K562 (cell line): ENCODE results near the gene GABBR1.

Experiments
- CTCF ChIP-seq, 3 experiments: IDR thresholded peaks in 2 of 3; conservative IDR thresholded peaks in 1 of 3; 2 replicates each; pipeline ENCODE4 v1.5.1; 2011 to 2012; ENCODE audit warnings: low read length in 3 of 3, mild to moderate bottlenecking in 3 of 3, control low read depth in 2 of 3, improper control_type of control experiment in 1 of 3, inconsistent platforms in 1 of 3, low read depth in 1 of 3, mixed read lengths in 1 of 3, moderate library complexity in 1 of 3; ENCODE audit not compliant: insufficient read depth in 2 of 3
- NFATC3 ChIP-seq: fragments of 450-650 bp; IDR thresholded peaks from 2 replicates; pipeline ENCODE4 v1.6.1; 2017; ENCODE audit warnings: mild to moderate bottlenecking
- VEZF1 ChIP-seq: fragments of 200-800 bp; sonication (Bioruptor generic); IDR thresholded peaks from 2 replicates; pipeline ENCODE4 v1.6.1; 2017; ENCODE audit warnings: missing genetic modification characterization, missing compliant biosample characterization

DNA sequence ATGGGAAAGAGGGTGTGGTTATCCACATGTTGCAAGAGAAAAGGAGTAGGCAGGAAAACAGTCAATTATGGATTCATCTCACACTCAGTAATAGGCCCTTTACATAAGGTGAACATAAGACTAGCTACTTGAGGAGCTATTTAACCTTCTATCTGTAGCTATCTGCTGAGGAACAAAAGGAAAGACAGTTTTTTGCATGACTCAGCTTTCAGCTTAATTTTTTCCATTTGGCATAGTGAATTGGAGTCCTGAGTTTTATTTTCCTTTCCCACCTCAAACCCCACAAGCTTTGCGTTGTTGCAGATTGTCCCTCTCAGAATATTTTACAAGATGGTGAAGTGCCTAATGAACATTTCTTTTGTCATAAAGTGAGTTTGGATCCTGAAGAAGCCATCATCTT, 105.9 kb downstream of the GABBR1 start:
- no peak for TF ChIP-seq VEZF1 (CRISPR knock-in tag)
- TF ChIP-seq CTCF (IDR thresholded peaks at IDR 0.05 in 2 of 3, conservative IDR thresholded peaks at IDR 0.05 in 1 of 3; ENCODE audit: insufficient read depth in 2 of 3, low read depth in 1 of 3, low read length in 3 of 3): no peak
- TF ChIP-seq NFATC3: no peak
